CD1c-positive myeloid dendritic cell (primary cell): ENCODE measurements around the gene FBXL7.

Experiments used
- DNase-seq: peaks from one replicate; pipeline ENCODE4 v3.0.0-alpha.2; 2016; ENCODE audit errors: extremely low spot score

Gene FBXL7

GRCh38 chr5:15886156-15886555 is 386.2 kb downstream of the FBXL7 start:
- DNase-seq: no peak

GRCh38 chr5:15887093-15887492 is 387.1 kb downstream of the FBXL7 start:
- DNase-seq: no peak

- no peak for DNase-seq
These were observed 389.0 kb downstream of the FBXL7 start for GRCh38 chr5:15889001-15889400.

GRCh38 chr5:15893866-15894265 is 393.9 kb downstream of the FBXL7 start:
- DNase-seq: no peak

GRCh38 chr5:15897656-15898055 is 397.7 kb downstream of the FBXL7 start:
- no peak for DNase-seq

GRCh38 chr5:15898641-15899040 is 398.7 kb downstream of the FBXL7 start:
- DNase-seq: no peak

GRCh38 chr5:15899481-15899880 is 399.5 kb downstream of the FBXL7 start:
- DNase-seq: no peak

GRCh38 chr5:15901151-15901550 is 401.2 kb downstream of the FBXL7 start:
- no peak for DNase-seq

- no peak for DNase-seq
These were observed 402.1 kb downstream of the FBXL7 start for GRCh38 chr5:15902066-15902465.

GRCh38 chr5:15904899-15905830 is 405.2 kb downstream of the FBXL7 start:
- DNase-seq: no peak

- DNase-seq: no peak
These were observed 414.7 kb downstream of the FBXL7 start for GRCh38 chr5:15914638-15915037.

- no peak for DNase-seq
These were observed 426.6 kb downstream of the FBXL7 start for GRCh38 chr5:15926586-15926985.

- no peak for DNase-seq
These were observed 427.9 kb downstream of the FBXL7 start for GRCh38 chr5:15927710-15928380.

GRCh38 chr5:15929611-15930263 is 429.8 kb downstream of the FBXL7 start:
- DNase-seq: no peak

GRCh38 chr5:15932066-15932465 is 432.1 kb downstream of the FBXL7 start:
- no peak for DNase-seq

GRCh38 chr5:15933259-15934207 is 433.6 kb downstream of the FBXL7 start:
- no peak for DNase-seq

- DNase-seq: no peak
These were observed 436.7 kb downstream of the FBXL7 start for GRCh38 chr5:15936505-15937245.

GRCh38 chr5:15937708-15938107 is 437.7 kb downstream of the FBXL7 start:
- no peak for DNase-seq

GRCh38 chr5:15938186-15938585 is 438.2 kb downstream of the FBXL7 start:
- no peak for DNase-seq

GRCh38 chr5:15938961-15939360 is 439.0 kb downstream of the FBXL7 start:
- DNase-seq: no peak

GRCh38 chr5:15940905-15941304 is 440.9 kb downstream of the FBXL7 start:
- no peak for DNase-seq
